HL-60 (cell line): ENCODE data around the gene BIN1.

Experiments
- DNase-seq, 2 experiments: peaks; one replicate each; pipeline ENCODE4 v3.0.0-alpha.2; 2010 to 2020; ENCODE audit warnings: low read depth in 1 of 2, low spot score in 1 of 2
- H3K27ac ChIP-seq: fragments of 250-450 bp; sonication (Bioruptor Pico); replicated peaks from 2 replicates; pipeline ENCODE4 v1.5.1; 2020; ENCODE audit warnings: mild to moderate bottlenecking, moderate library complexity
- H3K27me3 ChIP-seq: fragments of 250-450 bp; sonication (Bioruptor Pico); 2 replicates; pipeline ENCODE4 v1.5.1; 2021; ENCODE audit warnings: mild to moderate bottlenecking, moderate library complexity; ENCODE audit not compliant: insufficient read depth, poor library complexity, severe bottlenecking
- H3K4me3 ChIP-seq: replicated peaks from 2 replicates; pipeline ENCODE4 v1.5.1; 2011; ENCODE audit warnings: mild to moderate bottlenecking, control low read depth, low read length; ENCODE audit not compliant: insufficient read depth
- GABPA ChIP-seq: IDR thresholded peaks from 2 replicates; pipeline ENCODE4 v1.6.1; 2012; ENCODE audit warnings: low read depth
- POLR2AphosphoS5 ChIP-seq: IDR thresholded peaks from 2 replicates; pipeline ENCODE4 v1.6.1; 2012; ENCODE audit warnings: low read depth
- SPI1 ChIP-seq: IDR thresholded peaks from 2 replicates; pipeline ENCODE4 v1.6.1; 2012; ENCODE audit warnings: low read depth, mild to moderate bottlenecking, borderline replicate concordance
- TF ChIP-seq, protein P1 (sequence below): IDR thresholded peaks from 2 replicates; pipeline ENCODE4 v1.6.1; 2012; ENCODE audit warnings: low read depth; ENCODE audit not compliant: insufficient replicate concordance
- TF ChIP-seq, protein P2 (sequence below): IDR thresholded peaks from one replicate; pipeline ENCODE4 v1.5.1; 2011; ENCODE audit warnings: low read length, control low read depth, inconsistent platforms; ENCODE audit not compliant: insufficient read depth

BIN1 gene

DNA sequence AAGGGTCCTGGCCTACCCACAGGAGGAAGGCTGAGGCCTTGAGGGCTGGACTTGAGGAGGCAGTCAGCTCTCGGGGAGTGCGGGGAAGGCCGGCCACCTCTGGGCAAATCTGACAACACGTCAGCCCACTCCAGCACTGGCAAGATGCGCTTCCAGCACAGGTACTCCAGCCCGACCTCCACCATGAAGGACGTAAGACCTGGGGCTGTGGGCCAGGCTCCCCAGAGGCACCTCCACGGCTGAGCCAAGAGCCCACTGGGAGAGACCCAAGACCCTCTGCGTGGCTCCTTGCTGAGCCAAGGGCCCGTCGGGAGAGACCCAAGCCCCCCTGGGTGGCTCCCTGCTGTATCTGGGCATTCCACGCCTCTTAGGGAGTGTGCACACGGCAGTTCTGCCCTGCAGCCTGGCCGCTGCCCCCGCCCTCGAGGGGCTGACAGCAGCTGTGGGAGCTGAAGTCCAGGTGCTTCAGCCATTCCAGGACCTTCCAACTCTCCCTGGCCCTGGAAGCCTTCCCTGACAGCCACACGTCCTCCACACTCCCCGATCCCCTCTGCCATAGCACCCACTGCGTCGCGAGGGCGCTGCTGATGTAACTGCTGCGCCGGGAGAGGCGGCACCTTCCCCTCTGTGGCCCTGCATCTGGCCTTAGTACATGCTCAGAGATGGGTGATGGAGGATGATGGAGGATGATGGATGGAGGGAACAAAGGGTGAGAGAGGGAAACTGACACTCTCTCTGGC is 50.2 kb downstream of the BIN1 start:
- Histone ChIP-seq H3K27me3 (no peaks in the 10 kb centered on the region), H3K4me3 (no peak overlapping the region), H3K27ac (no peak overlapping the region)
- no peak for DNase-seq
- TF ChIP-seq, protein P1, sequence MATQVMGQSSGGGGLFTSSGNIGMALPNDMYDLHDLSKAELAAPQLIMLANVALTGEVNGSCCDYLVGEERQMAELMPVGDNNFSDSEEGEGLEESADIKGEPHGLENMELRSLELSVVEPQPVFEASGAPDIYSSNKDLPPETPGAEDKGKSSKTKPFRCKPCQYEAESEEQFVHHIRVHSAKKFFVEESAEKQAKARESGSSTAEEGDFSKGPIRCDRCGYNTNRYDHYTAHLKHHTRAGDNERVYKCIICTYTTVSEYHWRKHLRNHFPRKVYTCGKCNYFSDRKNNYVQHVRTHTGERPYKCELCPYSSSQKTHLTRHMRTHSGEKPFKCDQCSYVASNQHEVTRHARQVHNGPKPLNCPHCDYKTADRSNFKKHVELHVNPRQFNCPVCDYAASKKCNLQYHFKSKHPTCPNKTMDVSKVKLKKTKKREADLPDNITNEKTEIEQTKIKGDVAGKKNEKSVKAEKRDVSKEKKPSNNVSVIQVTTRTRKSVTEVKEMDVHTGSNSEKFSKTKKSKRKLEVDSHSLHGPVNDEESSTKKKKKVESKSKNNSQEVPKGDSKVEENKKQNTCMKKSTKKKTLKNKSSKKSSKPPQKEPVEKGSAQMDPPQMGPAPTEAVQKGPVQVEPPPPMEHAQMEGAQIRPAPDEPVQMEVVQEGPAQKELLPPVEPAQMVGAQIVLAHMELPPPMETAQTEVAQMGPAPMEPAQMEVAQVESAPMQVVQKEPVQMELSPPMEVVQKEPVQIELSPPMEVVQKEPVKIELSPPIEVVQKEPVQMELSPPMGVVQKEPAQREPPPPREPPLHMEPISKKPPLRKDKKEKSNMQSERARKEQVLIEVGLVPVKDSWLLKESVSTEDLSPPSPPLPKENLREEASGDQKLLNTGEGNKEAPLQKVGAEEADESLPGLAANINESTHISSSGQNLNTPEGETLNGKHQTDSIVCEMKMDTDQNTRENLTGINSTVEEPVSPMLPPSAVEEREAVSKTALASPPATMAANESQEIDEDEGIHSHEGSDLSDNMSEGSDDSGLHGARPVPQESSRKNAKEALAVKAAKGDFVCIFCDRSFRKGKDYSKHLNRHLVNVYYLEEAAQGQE: no peak
- TF ChIP-seq SPI1 (no peak), GABPA (no peak)
- TF ChIP-seq, protein P2, sequence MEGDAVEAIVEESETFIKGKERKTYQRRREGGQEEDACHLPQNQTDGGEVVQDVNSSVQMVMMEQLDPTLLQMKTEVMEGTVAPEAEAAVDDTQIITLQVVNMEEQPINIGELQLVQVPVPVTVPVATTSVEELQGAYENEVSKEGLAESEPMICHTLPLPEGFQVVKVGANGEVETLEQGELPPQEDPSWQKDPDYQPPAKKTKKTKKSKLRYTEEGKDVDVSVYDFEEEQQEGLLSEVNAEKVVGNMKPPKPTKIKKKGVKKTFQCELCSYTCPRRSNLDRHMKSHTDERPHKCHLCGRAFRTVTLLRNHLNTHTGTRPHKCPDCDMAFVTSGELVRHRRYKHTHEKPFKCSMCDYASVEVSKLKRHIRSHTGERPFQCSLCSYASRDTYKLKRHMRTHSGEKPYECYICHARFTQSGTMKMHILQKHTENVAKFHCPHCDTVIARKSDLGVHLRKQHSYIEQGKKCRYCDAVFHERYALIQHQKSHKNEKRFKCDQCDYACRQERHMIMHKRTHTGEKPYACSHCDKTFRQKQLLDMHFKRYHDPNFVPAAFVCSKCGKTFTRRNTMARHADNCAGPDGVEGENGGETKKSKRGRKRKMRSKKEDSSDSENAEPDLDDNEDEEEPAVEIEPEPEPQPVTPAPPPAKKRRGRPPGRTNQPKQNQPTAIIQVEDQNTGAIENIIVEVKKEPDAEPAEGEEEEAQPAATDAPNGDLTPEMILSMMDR: no peak

DNA sequence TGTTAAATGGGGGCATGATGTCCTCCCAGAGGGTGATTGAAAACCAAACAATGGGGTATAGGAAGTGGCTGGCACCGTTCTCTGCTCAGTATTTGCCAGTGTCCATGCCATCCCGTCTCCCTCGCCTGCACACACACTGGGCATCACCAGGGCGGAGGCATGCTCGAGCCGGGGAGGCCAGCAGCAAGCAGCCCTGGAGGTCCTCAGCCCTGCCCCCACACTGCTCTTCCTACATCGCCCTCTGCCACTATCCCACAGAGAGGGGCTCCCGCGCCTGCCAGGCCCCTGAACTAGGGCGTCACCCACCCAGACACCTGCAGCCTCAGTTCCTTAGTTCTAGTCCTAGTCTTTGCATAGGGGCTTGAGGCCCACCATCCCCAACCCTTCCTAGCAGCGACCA is 50.9 kb downstream of the BIN1 start:
- Histone ChIP-seq H3K4me3 (no peak overlapping the region), H3K27ac (no peak overlapping the region), H3K27me3 (no peaks in the 10 kb centered on the region)
- DNase-seq: no peak
- TF ChIP-seq, protein P1: no peak
- TF ChIP-seq POLR2AphosphoS5 (no peak), GABPA (no peak), SPI1 (no peak)
- TF ChIP-seq, protein P2: no peak

DNA sequence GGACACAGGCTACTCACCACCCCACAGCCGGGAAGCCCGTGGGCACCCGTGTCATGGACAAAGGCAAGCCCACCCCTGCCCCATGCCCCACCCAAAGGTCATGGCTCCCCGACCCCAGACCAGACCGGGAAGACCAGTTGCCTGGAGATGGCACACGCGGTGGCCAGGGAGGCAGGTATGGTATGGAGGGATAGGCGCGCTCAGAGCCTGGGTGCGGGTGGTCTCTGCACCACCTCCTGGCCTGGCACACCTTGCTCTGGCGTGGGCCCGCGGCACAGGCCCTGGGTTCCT is 51.2 kb downstream of the BIN1 start:
- no peaks in the 10 kb centered on the region for H3K27me3 ChIP-seq
- TF ChIP-seq, protein P2: no peak
- no peak for TF ChIP-seq SPI1
- TF ChIP-seq POLR2AphosphoS5: no peak
- no peak for TF ChIP-seq GABPA
- TF ChIP-seq, protein P1: no peak
- no peak for DNase-seq
- H3K27ac ChIP-seq: no peak overlapping the region
- no peak overlapping the region for H3K4me3 ChIP-seq
